Astrocyte of the cerebellum (primary cell): ENCODE measurements around the gene GDF2.
A peak's percentile ranks its signal among the peaks of the same experiment; 100 is the strongest.

Source experiments
- DNase-seq: peaks from one replicate; pipeline ENCODE4 v3.0.0-alpha.2; 2011; ENCODE audit warnings: low read depth
- H3K4me3 ChIP-seq: 2 replicates; pipeline ENCODE4 v1.5.1; 2011; ENCODE audit warnings: mild to moderate bottlenecking, low read depth, low read length, moderate library complexity
- in situ Hi-C: cut with HindIII; loops from 2 replicates; pipeline ENCODE4 v1.10.0; 2017; ENCODE audit warnings: low sequenced_read_pairs
- TF ChIP-seq, protein P1 (sequence below): IDR thresholded peaks from 2 replicates; pipeline ENCODE4 v1.5.1; 2012; ENCODE audit warnings: low read length, low read depth, moderate library complexity, mild to moderate bottlenecking; ENCODE audit errors: missing control alignments

GDF2 gene

DNA sequence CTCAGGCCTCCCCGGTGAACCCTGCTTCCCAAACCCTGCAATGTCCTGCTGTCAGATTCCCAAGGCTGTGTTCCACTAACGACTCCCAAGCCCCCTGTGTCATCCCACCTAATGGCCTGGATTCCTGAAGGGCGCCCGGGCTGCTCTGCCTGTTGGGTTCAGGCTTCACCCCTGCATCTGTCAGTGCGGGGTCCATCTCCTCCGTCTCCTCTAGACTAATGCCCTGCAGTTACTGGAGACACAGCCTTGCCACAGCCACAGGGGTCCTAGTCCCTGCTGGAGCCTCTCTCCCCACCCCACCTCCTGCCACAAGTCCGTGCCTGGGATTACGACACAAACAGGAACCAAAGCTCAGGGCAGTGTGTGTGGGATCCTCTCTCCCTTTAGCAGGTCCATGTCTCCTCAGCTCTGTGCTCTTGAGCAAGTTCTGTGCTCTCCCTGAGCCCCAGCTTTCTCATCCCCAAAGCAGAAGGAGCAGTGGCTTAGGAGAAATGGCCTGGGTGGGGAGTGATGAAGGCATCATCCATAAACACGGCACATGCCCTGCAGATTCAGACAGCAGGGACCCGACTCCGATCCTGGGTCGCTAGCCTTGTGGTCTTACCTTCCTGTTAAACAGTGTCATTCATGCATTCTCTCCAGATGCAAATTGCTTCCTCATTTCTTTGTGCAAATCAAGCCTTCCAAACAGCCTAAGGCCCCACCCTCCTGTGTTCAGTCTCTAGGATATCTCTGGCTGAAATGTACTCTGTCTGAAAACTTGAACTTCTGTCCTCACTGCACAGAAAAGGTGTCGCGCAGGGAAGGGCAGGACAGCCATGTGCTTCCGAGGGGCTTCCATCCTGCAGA is 17.7 kb downstream of the GDF2 start:
- DNase-seq: no peak
- no peak overlapping the region for H3K4me3 ChIP-seq
- in situ Hi-C loops: no loop called here
- TF ChIP-seq, protein P1, sequence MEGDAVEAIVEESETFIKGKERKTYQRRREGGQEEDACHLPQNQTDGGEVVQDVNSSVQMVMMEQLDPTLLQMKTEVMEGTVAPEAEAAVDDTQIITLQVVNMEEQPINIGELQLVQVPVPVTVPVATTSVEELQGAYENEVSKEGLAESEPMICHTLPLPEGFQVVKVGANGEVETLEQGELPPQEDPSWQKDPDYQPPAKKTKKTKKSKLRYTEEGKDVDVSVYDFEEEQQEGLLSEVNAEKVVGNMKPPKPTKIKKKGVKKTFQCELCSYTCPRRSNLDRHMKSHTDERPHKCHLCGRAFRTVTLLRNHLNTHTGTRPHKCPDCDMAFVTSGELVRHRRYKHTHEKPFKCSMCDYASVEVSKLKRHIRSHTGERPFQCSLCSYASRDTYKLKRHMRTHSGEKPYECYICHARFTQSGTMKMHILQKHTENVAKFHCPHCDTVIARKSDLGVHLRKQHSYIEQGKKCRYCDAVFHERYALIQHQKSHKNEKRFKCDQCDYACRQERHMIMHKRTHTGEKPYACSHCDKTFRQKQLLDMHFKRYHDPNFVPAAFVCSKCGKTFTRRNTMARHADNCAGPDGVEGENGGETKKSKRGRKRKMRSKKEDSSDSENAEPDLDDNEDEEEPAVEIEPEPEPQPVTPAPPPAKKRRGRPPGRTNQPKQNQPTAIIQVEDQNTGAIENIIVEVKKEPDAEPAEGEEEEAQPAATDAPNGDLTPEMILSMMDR: no peak

DNA sequence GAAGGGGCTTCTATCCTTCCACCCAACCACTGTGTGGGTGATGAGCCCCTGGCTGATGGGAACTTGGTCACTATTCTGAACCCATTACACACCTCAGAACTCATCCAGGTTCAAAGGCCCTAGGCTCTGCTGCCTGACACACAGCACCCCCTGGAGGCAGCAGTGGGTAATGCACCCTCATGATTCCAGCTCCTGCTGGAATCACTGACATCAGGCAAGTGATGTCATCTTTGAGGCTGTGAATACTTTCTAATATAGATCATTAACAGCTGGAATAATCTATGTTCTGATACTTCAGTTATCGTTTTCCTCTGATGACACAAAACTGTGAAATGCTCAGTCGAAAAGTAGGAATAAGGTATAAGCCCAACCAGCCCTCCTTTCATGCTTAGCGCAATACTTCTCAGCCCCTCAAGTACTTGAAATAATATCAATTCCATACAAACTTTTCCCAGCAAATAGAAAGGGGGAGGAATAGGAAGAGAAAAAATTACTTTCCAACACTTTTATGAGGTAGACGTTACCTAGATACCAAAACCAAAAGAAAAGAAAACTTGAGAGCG is 18.4 kb downstream of the GDF2 start:
- DNase-seq: peak; percentile 22
- in situ Hi-C loops: no loop called here
- H3K4me3 ChIP-seq: no peak overlapping the region
- TF ChIP-seq, protein P1: peak; percentile 95

DNA sequence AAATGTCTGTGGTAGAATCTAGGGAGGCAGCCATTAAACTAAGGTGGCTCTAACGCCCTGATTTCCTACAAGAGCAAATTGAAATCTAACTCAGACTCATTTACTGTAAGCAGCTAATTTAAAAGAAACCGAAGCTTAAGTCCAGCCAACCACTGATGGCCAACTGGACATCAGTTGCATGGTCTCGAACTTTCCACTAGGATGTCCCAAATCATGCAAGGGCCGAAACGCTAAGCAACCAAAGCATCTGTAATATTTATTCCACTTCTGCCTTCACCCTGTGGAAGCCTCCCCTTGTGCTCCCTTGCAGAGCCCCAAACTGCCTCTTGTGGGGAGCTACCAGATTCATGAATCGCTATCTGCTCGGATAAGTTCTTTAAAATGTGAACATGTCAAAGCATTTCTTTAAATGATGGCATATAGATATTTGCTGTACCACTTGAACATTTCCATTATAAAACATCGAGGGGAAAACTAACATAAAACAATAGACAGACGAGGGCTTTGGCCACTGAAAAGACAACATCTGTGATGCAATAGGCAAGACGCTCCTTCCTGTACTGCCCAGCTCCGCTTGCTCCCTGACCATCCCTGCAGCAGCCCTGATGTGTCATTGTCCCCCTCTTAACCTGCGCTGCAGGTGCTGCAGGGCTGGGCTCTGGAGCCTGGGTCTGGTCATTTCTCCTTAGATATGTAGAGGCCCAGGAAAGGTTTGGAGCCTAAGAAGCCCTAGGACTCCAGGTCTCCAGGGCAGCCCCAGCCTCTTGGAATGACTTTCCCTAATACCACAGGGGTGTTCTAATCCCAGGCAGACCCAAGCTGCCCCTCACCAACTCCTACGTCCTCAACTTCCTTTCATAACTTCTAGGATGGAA is 23.0 kb downstream of the GDF2 start:
- H3K4me3 ChIP-seq: no peak overlapping the region
- in situ Hi-C loops: no loop called here
- TF ChIP-seq, protein P1: no peak
- DNase-seq: no peak

DNA sequence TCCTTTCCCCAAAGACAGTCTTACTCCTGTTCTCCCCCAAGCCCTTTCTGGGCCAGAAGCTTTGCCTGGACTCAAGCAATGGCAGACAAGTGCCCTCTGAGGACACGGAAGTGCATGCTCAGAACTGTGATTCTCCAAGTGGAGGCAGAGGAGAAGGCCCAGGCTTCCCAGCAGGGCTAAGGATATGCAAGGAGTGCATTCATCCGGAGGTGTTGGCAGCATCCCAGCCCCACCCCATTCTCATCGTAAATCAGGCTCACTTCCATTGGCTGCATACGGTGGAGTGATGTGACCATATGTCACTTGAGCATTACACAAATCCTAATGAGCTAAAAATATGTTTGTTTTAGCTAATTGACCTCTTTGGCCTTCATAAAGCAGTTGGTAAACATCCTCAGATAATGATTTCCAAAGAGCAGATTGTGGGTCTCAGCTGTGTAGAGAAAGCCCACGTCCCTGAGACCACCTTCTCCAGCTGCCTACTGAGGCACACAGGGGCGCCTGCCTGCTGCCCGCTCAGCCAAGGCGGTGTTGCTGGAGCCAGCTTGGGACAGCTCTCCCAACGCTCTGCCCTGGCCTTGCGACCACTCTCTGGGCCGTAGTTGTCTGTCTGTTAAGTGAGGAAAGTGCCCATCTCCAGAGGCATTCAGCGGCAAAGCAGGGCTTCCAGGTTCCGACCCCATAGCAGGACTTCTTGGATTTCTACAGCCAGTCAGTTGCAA is 24.5 kb downstream of the GDF2 start:
- TF ChIP-seq, protein P1: no peak
- in situ Hi-C loops: no loop called here
- H3K4me3 ChIP-seq: no peak overlapping the region
- no peak for DNase-seq

DNA sequence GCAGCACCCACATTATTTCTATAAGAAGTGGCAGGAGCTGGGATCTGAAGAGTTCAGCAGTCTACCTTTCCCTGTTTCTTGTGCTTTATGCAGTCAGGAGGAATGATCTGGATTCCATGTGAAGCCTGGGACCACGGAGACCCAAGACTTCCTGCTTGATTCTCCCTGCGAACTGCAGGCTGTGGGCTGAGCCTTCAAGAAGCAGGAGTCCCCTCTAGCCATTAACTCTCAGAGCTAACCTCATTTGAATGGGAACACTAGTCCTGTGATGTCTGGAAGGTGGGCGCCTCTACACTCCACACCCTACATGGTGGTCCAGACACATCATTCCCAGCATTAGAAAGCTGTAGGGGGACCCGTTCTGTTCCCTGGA is 25.0 kb downstream of the GDF2 start:
- no peak overlapping the region for H3K4me3 ChIP-seq
- DNase-seq: no peak
- in situ Hi-C loops: no loop called here
- TF ChIP-seq, protein P1: no peak

DNA sequence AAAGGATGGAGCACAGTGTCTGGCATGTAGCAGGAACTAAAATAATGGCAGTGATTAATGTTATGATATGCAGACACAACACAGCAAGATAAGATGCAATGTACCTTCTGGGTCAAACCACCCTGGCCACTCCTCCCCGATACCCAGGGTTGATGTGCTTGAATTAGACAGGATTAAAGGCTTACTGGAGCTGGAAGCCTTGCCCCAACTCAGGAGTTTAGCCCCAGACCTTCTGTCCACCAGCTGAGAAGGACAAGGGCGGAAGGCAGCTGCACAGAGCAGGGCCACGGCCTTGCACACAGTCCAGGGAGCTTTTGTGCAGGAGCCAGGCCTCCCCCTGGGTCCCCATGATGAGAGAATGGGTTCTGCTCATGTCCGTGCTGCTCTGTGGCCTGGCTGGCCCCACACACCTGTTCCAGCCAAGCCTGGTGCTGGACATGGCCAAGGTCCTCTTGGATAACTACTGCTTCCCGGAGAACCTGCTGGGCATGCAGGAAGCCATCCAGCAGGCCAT is 25.9 kb downstream of the GDF2 start, which contains the start of gene RBP3:
Gene RBP3 (plus strand): TSS at position 226 of the 514 bp plus-strand sequence. CDS start 122 bp downstream, at position 348.
- H3K4me3 ChIP-seq: no peak within 1 kb of the TSS
- DNase-seq: no peak
- in situ Hi-C loops: no loop called here
- TF ChIP-seq, protein P1: no peak
